Ishikawa (cell line): Measurements from ENCODE around the gene FKBP2.

Source experiments
- EP300 ChIP-seq: IDR thresholded peaks from 2 replicates; pipeline ENCODE4 v1.6.1; 2012; ENCODE audit warnings: borderline replicate concordance
- FOXM1 ChIP-seq: IDR thresholded peaks from 2 replicates; pipeline ENCODE4 v1.6.1; 2012; ENCODE audit warnings: low read depth, borderline replicate concordance
- RAD21 ChIP-seq: IDR thresholded peaks from 2 replicates; pipeline ENCODE4 v1.6.1; 2012; ENCODE audit warnings: low read depth
- TAF1 ChIP-seq: IDR thresholded peaks from 2 replicates; pipeline ENCODE4 v1.6.1; 2012; ENCODE audit warnings: low read depth, mild to moderate bottlenecking
- YY1 ChIP-seq: IDR thresholded peaks from 2 replicates; pipeline ENCODE4 v1.6.1; 2012; ENCODE audit warnings: low read depth
- ZBTB7A ChIP-seq: IDR thresholded peaks from 2 replicates; pipeline ENCODE4 v1.6.1; 2012; ENCODE audit warnings: low read depth

- TF ChIP-seq YY1 (no peak), FOXM1 (no peak), ZBTB7A (no peak), TAF1 (no peak), EP300 (no peak), RAD21 (no peak)
These were observed 51.8 kb downstream of the FKBP2 start for GRCh38 chr11:64292460-64293254.
